SK-N-SH (cell line): ENCODE results near the gene CPTP. TPM values are rescaled to one million over a fixed set of nuclear protein-coding genes. Genes with fewer than 3 reads are reported as not detected.

Source experiments
- CTCF ChIA-PET: fragments of 300-600, 350-600 bp; formaldehyde crosslinking; extraction: SDS; loops from one replicate; lab custom pipeline; 2021; lab: Yijun Ruan, JAX
- POLR2A ChIA-PET: fragments of 350-600 bp; sonication (Branson Sonifier 250); formaldehyde crosslinking; extraction: SDS; loops from one replicate; lab custom pipeline; 2020; ENCODE audit warnings: antibody characterized with exemption, inconsistent platforms; lab: Yijun Ruan, JAX
- DNase-seq: peaks from one replicate; pipeline ENCODE4 v3.0.0; 2012
- H2AFZ ChIP-seq: fragments of 200-600 bp; sonication (generic); 2 replicates; pipeline ENCODE4 v1.8.1; 2016; ENCODE audit warnings: antibody characterized with exemption, mild to moderate bottlenecking, low read depth
- H3F3A ChIP-seq: fragments of 200-600 bp; sonication (generic); replicated peaks from 2 replicates; pipeline ENCODE3; 2016; ENCODE audit warnings: antibody characterized with exemption, mild to moderate bottlenecking; ENCODE audit not compliant: insufficient read depth
- H3K27ac ChIP-seq, 2 experiments: fragments of 200-500 bp in 1 of 2; fragments of 200-600 bp in 1 of 2; sonication (Bioruptor generic) in 1 of 2; sonication (generic), shearing (Covaris generic) in 1 of 2; 2 replicates each; pipeline versions ENCODE4 v1.5.1 to v1.6.1; 2014 to 2016; ENCODE audit warnings: low read depth in 2 of 2, inconsistent platforms in 1 of 2, low read length in 1 of 2, mild to moderate bottlenecking in 1 of 2, mixed read lengths in 1 of 2
- H3K27me3 ChIP-seq: fragments of 200-600 bp; sonication (generic), shearing (Covaris generic); 2 replicates; pipeline ENCODE4 v1.6.1; 2016; ENCODE audit warnings: mixed run types; ENCODE audit not compliant: insufficient read depth
- H3K36me3 ChIP-seq, 2 experiments: fragments of 200-500 bp in 1 of 2; fragments of 200-600 bp in 1 of 2; sonication (Bioruptor generic) in 1 of 2; sonication (generic) in 1 of 2; replicated peaks in 1 of 2; 2 replicates each; pipeline versions ENCODE3 to v1.5.1; 2014 to 2016; ENCODE audit warnings: low read length in 1 of 2, mild to moderate bottlenecking in 1 of 2; ENCODE audit not compliant: insufficient read depth in 2 of 2, control insufficient read depth in 1 of 2
- H3K4me1 ChIP-seq, 2 experiments: fragments of 200-500 bp in 1 of 2; fragments of 200-600 bp in 1 of 2; sonication (Bioruptor generic) in 1 of 2; sonication (generic), shearing (Covaris generic) in 1 of 2; 2 replicates each; pipeline versions ENCODE4 v1.5.1 to v1.6.1; 2014 to 2016; ENCODE audit warnings: low read depth in 1 of 2, low read length in 1 of 2, mixed run types in 1 of 2; ENCODE audit not compliant: insufficient read depth in 2 of 2, control insufficient read depth in 1 of 2
- H3K4me2 ChIP-seq: fragments of 200-600 bp; sonication (generic), shearing (Covaris generic); 2 replicates; pipeline ENCODE4 v1.6.1; 2017; ENCODE audit warnings: mixed run types
- H3K4me3 ChIP-seq, 2 experiments: fragments of 200-500 bp in 1 of 2; fragments of 200-600 bp in 1 of 2; sonication (Bioruptor generic) in 1 of 2; sonication (generic), shearing (Covaris generic) in 1 of 2; 2 replicates each; pipeline versions ENCODE4 v1.5.1 to v1.8.1; 2014 to 2016; ENCODE audit warnings: low read depth in 2 of 2, inconsistent platforms in 1 of 2, low read length in 1 of 2, mild to moderate bottlenecking in 1 of 2, mixed read lengths in 1 of 2, moderate library complexity in 1 of 2
- H3K79me2 ChIP-seq: fragments of 200-600 bp; sonication (generic); 2 replicates; pipeline ENCODE4 v1.8.1; 2017; ENCODE audit warnings: mild to moderate bottlenecking; ENCODE audit not compliant: insufficient read depth
- H3K9ac ChIP-seq: fragments of 200-600 bp; sonication (generic); 2 replicates; pipeline ENCODE4 v1.6.1; 2017; ENCODE audit warnings: mixed run types
- H3K9me2 ChIP-seq: fragments of 200-600 bp; sonication (generic); 2 replicates; pipeline ENCODE4 v1.6.1; 2017; ENCODE audit warnings: mixed run types
- H3K9me3 ChIP-seq: fragments of 200-600 bp; sonication (generic); 2 replicates; pipeline ENCODE4 v1.6.1; 2017; ENCODE audit warnings: mixed run types, mild to moderate bottlenecking, moderate library complexity
- H4K20me1 ChIP-seq: fragments of 200-600 bp; sonication (generic); 2 replicates; pipeline ENCODE4 v1.6.1; 2017; ENCODE audit warnings: mild to moderate bottlenecking, mixed run types; ENCODE audit not compliant: insufficient read depth
- CHD2 ChIP-seq: fragments of 150-350 bp; IDR thresholded peaks from 2 replicates; pipeline ENCODE4 v1.6.1; 2018; ENCODE audit warnings: low read length; ENCODE audit not compliant: partially characterized antibody
- EP300 ChIP-seq, 2 experiments: IDR thresholded peaks; 2 replicates each; pipeline versions ENCODE4 v1.4.0 to v1.6.1; 2012; ENCODE audit warnings: borderline replicate concordance in 1 of 2, low read depth in 1 of 2, low read length in 1 of 2
- FOSL2 ChIP-seq: IDR thresholded peaks from 2 replicates; pipeline ENCODE4 v1.4.0; 2012; ENCODE audit warnings: low read depth, mild to moderate bottlenecking, moderate library complexity, borderline replicate concordance
- GATA2 ChIP-seq: sonication (generic); formaldehyde crosslinking; IDR thresholded peaks from 2 replicates; pipeline ENCODE4 v1.5.0; 2020; ENCODE audit warnings: mild to moderate bottlenecking, missing genetic modification reagents
- JUND ChIP-seq: IDR thresholded peaks from 2 replicates; pipeline ENCODE4 v1.4.0; 2012
- MEF2A ChIP-seq: IDR thresholded peaks from 2 replicates; pipeline ENCODE4 v1.4.0; 2012; ENCODE audit warnings: low read depth, borderline replicate concordance
- NFIC ChIP-seq: IDR thresholded peaks from 2 replicates; pipeline ENCODE4 v1.4.0; 2012; ENCODE audit warnings: borderline replicate concordance
- RCOR1 ChIP-seq: fragments of 150-350 bp; IDR thresholded peaks from 2 replicates; pipeline ENCODE4 v1.6.1; 2017; ENCODE audit warnings: antibody characterized with exemption, low read length
- RFX5 ChIP-seq: IDR thresholded peaks from 2 replicates; pipeline ENCODE4 v1.6.1; 2012; ENCODE audit warnings: mild to moderate bottlenecking, improper control_type of control experiment, low read length
- RXRA ChIP-seq: IDR thresholded peaks from 2 replicates; pipeline ENCODE4 v1.4.0; 2012; ENCODE audit warnings: low read depth, mild to moderate bottlenecking, borderline replicate concordance
- SMC3 ChIP-seq: IDR thresholded peaks from 2 replicates; pipeline ENCODE4 v1.6.1; 2012; ENCODE audit warnings: low read depth, low read length, improper control_type of control experiment
- TAF1 ChIP-seq: IDR thresholded peaks from 2 replicates; pipeline ENCODE4 v1.6.1; 2012; ENCODE audit warnings: low read depth, mild to moderate bottlenecking, low read length, moderate library complexity, borderline replicate concordance
- YY1 ChIP-seq: IDR thresholded peaks from 2 replicates; pipeline ENCODE4 v1.4.0; 2012; ENCODE audit warnings: low read depth, mild to moderate bottlenecking
- WGBS: methylation state at CpG from one replicate; pipeline ENCODE4 v1.1.6; 2017; ENCODE audit warnings: low lambda C conversion rate; 5-methylcytosine and 5-hydroxymethylcytosine counted together
- polyA plus RNA-seq, 3 experiments: library from polyadenylated mRNA; depleted of rRNA; stranded (reverse); fragments of >200 nt; gene quantifications; 2 replicates each; pipeline ENCODE4 v1.2.3, GENCODE V29; 2012
- TF ChIP-seq, protein P1 (sequence below): IDR thresholded peaks from 2 replicates; pipeline ENCODE4 v1.4.0; 2012; ENCODE audit warnings: low read depth, borderline replicate concordance
- TF ChIP-seq, protein P2 (sequence below): fragments of 200-600 bp; sonication (generic); IDR thresholded peaks from 2 replicates; pipeline ENCODE4 v1.6.1; 2017; ENCODE audit warnings: antibody characterized with exemption, mild to moderate bottlenecking, moderate library complexity
- TF ChIP-seq, protein P3 (sequence below): IDR thresholded peaks from 2 replicates; pipeline ENCODE4 v1.4.0; 2012; ENCODE audit warnings: low read depth

Gene CPTP
- polyA plus RNA-seq, 1 of the 3 experiments (the other 2 are of a cell fraction) = 13.4 TPM

DNA sequence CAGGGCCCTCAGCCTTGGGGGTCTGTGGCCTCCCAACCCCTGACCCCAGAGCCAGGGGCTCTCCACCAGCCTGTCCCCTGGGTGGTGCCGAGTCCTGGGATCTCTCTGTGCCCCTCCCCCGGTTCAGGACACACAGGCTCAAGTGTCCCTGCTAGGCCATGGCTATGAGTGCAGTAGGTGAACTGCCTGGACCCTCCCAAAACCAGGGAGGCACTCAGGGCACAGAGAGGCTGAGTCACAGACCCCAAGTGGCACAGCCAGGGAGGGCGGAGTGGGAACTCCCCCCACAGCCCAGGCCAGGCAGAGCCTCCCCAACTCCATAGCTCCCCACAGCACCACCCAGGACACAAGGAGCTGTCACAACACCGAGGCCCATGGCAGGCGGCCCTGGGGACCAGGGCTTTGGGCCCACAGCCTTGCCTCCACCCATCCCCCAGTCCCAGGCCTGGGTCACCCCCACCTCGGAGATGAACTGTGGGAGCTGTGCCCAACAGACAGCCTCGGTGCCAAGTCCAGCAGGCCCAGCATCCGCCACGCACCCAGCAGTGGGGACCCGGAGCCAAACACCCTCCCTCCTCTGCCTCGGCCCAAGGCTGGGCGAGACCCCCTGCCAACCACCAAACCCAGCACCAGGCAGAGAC is 21.4 kb downstream of the CPTP start:
- Histone ChIP-seq H3F3A (no peaks in the 10 kb centered on the region), H3K27ac (no peak overlapping the region), H3K36me3 (no peaks in the 10 kb centered on the region), H2AFZ (no peak overlapping the region), H3K27me3 (no peaks in the 10 kb centered on the region), H4K20me1 (peaks cover 46% of the 10 kb centered on the region), H3K9me3 (no peaks in the 10 kb centered on the region), H3K9ac (no peak overlapping the region), H3K4me3 (no peak overlapping the region), H3K9me2 (no peaks in the 10 kb centered on the region), H3K79me2 (peaks cover 47% of the 10 kb centered on the region), H3K4me1 (peaks cover 0 to 19% of the 10 kb centered on the region in 2 experiments; a peak in 1 of 4 replicates), H3K4me2 (no peak overlapping the region)
- ChIA-PET POLR2A (interaction anchor here (1.1 kb wide), 1 partner anchor 68 kb away, joined by 3 read pairs; no protein-coding TSS in a partner anchor), CTCF (interaction anchor here (0.7 to 4.8 kb wide), 5 partner anchors 9 to 223 kb away, joined by 3 to 34 read pairs (median 3); no protein-coding TSS in a partner anchor)
- TF ChIP-seq JUND (no peak), RCOR1 (no peak), RXRA (no peak), CHD2 (no peak), EP300 (IDR thresholded peaks at IDR 0.05; ENCODE audit: borderline replicate concordance in 1 of 2, low read depth in 1 of 2, low read length in 1 of 2) (no peak), RFX5 (no peak), FOSL2 (no peak), SMC3 (no peak), YY1 (no peak), MEF2A (no peak), GATA2 (CRISPR knock-in tag) (no peak), TAF1 (no peak), NFIC (no peak)
- TF ChIP-seq, protein P1, sequence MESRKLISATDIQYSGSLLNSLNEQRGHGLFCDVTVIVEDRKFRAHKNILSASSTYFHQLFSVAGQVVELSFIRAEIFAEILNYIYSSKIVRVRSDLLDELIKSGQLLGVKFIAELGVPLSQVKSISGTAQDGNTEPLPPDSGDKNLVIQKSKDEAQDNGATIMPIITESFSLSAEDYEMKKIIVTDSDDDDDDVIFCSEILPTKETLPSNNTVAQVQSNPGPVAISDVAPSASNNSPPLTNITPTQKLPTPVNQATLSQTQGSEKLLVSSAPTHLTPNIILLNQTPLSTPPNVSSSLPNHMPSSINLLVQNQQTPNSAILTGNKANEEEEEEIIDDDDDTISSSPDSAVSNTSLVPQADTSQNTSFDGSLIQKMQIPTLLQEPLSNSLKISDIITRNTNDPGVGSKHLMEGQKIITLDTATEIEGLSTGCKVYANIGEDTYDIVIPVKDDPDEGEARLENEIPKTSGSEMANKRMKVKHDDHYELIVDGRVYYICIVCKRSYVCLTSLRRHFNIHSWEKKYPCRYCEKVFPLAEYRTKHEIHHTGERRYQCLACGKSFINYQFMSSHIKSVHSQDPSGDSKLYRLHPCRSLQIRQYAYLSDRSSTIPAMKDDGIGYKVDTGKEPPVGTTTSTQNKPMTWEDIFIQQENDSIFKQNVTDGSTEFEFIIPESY = no peak
- TF ChIP-seq, protein P2, sequence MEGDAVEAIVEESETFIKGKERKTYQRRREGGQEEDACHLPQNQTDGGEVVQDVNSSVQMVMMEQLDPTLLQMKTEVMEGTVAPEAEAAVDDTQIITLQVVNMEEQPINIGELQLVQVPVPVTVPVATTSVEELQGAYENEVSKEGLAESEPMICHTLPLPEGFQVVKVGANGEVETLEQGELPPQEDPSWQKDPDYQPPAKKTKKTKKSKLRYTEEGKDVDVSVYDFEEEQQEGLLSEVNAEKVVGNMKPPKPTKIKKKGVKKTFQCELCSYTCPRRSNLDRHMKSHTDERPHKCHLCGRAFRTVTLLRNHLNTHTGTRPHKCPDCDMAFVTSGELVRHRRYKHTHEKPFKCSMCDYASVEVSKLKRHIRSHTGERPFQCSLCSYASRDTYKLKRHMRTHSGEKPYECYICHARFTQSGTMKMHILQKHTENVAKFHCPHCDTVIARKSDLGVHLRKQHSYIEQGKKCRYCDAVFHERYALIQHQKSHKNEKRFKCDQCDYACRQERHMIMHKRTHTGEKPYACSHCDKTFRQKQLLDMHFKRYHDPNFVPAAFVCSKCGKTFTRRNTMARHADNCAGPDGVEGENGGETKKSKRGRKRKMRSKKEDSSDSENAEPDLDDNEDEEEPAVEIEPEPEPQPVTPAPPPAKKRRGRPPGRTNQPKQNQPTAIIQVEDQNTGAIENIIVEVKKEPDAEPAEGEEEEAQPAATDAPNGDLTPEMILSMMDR = no peak
- TF ChIP-seq, protein P3, sequence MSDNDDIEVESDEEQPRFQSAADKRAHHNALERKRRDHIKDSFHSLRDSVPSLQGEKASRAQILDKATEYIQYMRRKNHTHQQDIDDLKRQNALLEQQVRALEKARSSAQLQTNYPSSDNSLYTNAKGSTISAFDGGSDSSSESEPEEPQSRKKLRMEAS = no peak
- no CpG with 5 or more reads among the region's 12 CpGs for WGBS
- no peak for DNase-seq
